ENCODE results near the gene MGAT4B.

DNA sequence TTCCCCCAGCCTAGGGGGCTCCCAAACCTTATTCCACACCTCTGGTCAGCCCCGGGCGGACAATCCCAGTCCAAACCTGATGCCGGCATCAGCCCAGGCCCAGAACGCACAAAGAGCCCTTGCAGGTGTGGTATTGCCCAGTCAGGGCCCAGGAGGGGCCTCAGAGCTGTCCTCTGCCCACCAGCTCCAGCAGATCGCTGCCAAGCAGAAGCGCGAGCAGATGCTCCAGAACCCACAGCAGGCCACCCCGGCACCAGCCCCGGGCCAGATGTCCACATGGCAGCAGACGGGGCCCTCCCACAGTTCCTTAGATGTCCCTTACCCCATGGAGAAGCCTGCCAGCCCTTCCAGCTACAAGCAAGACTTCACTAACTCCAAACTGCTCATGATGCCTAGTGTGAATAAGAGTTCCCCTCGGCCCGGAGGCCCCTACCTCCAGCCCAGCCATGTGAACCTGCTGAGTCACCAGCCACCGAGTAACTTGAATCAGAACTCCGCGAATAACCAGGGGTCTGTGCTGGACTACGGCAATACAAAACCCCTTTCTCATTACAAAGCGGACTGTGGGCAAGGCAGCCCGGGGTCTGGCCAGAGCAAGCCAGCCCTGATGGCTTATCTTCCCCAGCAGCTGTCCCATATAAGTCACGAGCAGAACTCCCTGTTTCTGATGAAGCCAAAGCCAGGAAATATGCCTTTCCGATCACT is 40.5 kb downstream of the MGAT4B start:
- TF ChIP-seq, protein P1, sequence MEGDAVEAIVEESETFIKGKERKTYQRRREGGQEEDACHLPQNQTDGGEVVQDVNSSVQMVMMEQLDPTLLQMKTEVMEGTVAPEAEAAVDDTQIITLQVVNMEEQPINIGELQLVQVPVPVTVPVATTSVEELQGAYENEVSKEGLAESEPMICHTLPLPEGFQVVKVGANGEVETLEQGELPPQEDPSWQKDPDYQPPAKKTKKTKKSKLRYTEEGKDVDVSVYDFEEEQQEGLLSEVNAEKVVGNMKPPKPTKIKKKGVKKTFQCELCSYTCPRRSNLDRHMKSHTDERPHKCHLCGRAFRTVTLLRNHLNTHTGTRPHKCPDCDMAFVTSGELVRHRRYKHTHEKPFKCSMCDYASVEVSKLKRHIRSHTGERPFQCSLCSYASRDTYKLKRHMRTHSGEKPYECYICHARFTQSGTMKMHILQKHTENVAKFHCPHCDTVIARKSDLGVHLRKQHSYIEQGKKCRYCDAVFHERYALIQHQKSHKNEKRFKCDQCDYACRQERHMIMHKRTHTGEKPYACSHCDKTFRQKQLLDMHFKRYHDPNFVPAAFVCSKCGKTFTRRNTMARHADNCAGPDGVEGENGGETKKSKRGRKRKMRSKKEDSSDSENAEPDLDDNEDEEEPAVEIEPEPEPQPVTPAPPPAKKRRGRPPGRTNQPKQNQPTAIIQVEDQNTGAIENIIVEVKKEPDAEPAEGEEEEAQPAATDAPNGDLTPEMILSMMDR (IDR thresholded peaks at IDR 0.05) = no peak
- no peak for TF ChIP-seq EP300 (IDR thresholded peaks at IDR 0.05)

All from tibial nerve (tissue), 4 donors.